ENCODE measurements around the gene SENP6. TPM values are rescaled to one million over a fixed set of nuclear protein-coding genes. Genes with fewer than 3 reads are reported as not detected.

The SENP6 gene
- total and polyA plus RNA-seq, 9 of the 15 experiments (the other 6 are each of a cell fraction or from before 2014, with no cell fraction given), result 11.1 to 79.4 (median 46.8) TPM

GRCh38 chr6:75620381-75621304 lies 19.0 kb downstream of the SENP6 start:
- BruUV-seq (replicated peaks), result no TSS peak
- Histone ChIP-seq H3K4me2 (ENCODE audit: insufficient read depth, low read length) (peak overlapping the region; percentile 33), H3K36me3 (ENCODE audit: control insufficient read depth, insufficient read depth, low read length) (peaks cover 24% of the 10 kb centered on the region), H2AFZ (ENCODE audit: low read depth, low read length) (no peak overlapping the region), H3K27me3 (ENCODE audit: control insufficient read depth in 2 of 2, insufficient read depth in 2 of 2, low read length in 2 of 2) (no peaks in the 10 kb centered on the region), H3K4me1 (replicated peaks in 1 of 2; ENCODE audit: control insufficient read depth in 2 of 2, insufficient read depth in 2 of 2, low read length in 2 of 2) (peaks cover 0 to 10% of the 10 kb centered on the region in 2 experiments; a peak in 4 of 5 replicates), H3K9ac (ENCODE audit: insufficient read depth in 1 of 2, low read depth in 2 of 2, low read length in 2 of 2) (peak overlapping the region in 1 of 2 experiments; percentile 7; a peak in 1 of 4 replicates), H3K79me2 (ENCODE audit: control insufficient read depth, insufficient read depth, low read length) (peaks cover 93% of the 10 kb centered on the region), H3K9me3 (replicated peaks; ENCODE audit: control insufficient read depth, insufficient read depth, low read depth, low read length) (no peaks in the 10 kb centered on the region), H4K20me1 (replicated peaks; ENCODE audit: control insufficient read depth, insufficient read depth, low read length) (peaks cover 8% of the 10 kb centered on the region; the same call in 1 of the 2 replicates), H3K27ac (ENCODE audit: extremely low read depth, low read depth, low read length) (peak overlapping the region; percentile 26; the same call in 2 of the 3 replicates), H3K9me1 (ENCODE audit: control insufficient read depth, insufficient read depth, low read length) (peaks cover 4% of the 10 kb centered on the region), H3K4me3 (no peak overlapping the region)
- FAIRE-seq, result no peak
- peak; percentile 38 for ATAC-seq
- ChIA-PET POLR2A (interaction anchor here (0.9 to 4.0 kb wide), 7 partner anchors 9 to 19 kb away, joined by 3 to 31 read pairs (median 3); partner anchors contain the start of gene SENP6), CTCF (ENCODE audit: low intra/inter-chr PET ratio) (no interaction called here)
- WGBS (ENCODE audit: insufficient coverage, low coverage, missing lambda C conversion rate), result 45% methylated on average over 7 of the region's 7 CpGs
- DNase-seq (ENCODE audit: extremely low read depth in 1 of 4, low spot score in 3 of 4), result no peak
- intact Hi-C loops (cut with micrococcal nuclease) (no loop called here), in situ Hi-C loops (cut with MboI) (no loop called here)
- no peak for TF ChIP-seq ZNF347 (CRISPR knock-in tag; IDR thresholded peaks at IDR 0.05; ENCODE audit: low read depth)
- TF ChIP-seq PRMT5 (CRISPR knock-in tag; IDR thresholded peaks at IDR 0.05), result no peak
- no peak for TF ChIP-seq NFIC (IDR thresholded peaks at IDR 0.05)
- no peak for TF ChIP-seq ETS1 (conservative IDR thresholded peaks at IDR 0.05; ENCODE audit: control insufficient read depth, low read depth, low read length)
- TF ChIP-seq THRA (IDR thresholded peaks at IDR 0.05), result no peak
- TF ChIP-seq ZNF592 (IDR thresholded peaks at IDR 0.05), result no peak
- TF ChIP-seq USF2 (CRISPR knock-in tag; IDR thresholded peaks at IDR 0.05), result no peak
- no peak for TF ChIP-seq ZNF24 (IDR thresholded peaks at IDR 0.05)
- TF ChIP-seq BCL6 (CRISPR knock-in tag; IDR thresholded peaks at IDR 0.05), result no peak
- no peak for TF ChIP-seq RBM22 (IDR thresholded peaks at IDR 0.05; ENCODE audit: low read depth, low read length, poor library complexity, severe bottlenecking)
- TF ChIP-seq BHLHE40 (IDR thresholded peaks at IDR 0.05; ENCODE audit: low read length), result no peak

Data from K562 (cell line).